Hepatocyte (in vitro differentiated cells): ENCODE measurements around the gene ICAM4. TPM values are rescaled to one million over a fixed set of nuclear protein-coding genes. Genes with fewer than 3 reads are reported as not detected.
A peak's percentile ranks its signal among the peaks of the same experiment; 100 is the strongest.

Source experiments
- DNase-seq: peaks from one replicate; pipeline ENCODE4 v3.0.0-alpha.2; 2016; ENCODE audit warnings: low spot score
- H2AFZ ChIP-seq: fragments of 200-600 bp; sonication (generic); 2 replicates; pipeline ENCODE4 v1.6.0; 2016; ENCODE audit warnings: antibody characterized with exemption, mild to moderate bottlenecking
- H3K27ac ChIP-seq: fragments of 200-600 bp; sonication (generic); 2 replicates; pipeline ENCODE4 v1.5.1; 2016; ENCODE audit warnings: mild to moderate bottlenecking
- H3K27me3 ChIP-seq: fragments of 200-600 bp; sonication (generic); 2 replicates; pipeline ENCODE4 v1.6.1; 2016
- H3K36me3 ChIP-seq: fragments of 200-600 bp; sonication (generic); replicated peaks from 2 replicates; pipeline ENCODE4 v1.5.1; 2016; ENCODE audit warnings: low read depth; ENCODE audit not compliant: insufficient read depth
- H3K4me1 ChIP-seq: fragments of 200-600 bp; sonication (generic); 2 replicates; pipeline ENCODE4 v1.5.1; 2016; ENCODE audit warnings: mild to moderate bottlenecking, moderate library complexity; ENCODE audit not compliant: insufficient read depth
- H3K4me2 ChIP-seq: fragments of 200-600 bp; sonication (generic); 2 replicates; pipeline ENCODE4 v1.6.0; 2016
- H3K4me3 ChIP-seq: fragments of 200-600 bp; sonication (generic); 2 replicates; pipeline ENCODE4 v1.5.1; 2016; ENCODE audit warnings: mild to moderate bottlenecking
- H3K79me2 ChIP-seq: fragments of 200-600 bp; sonication (generic); 2 replicates; pipeline ENCODE4 v1.6.0; 2017; ENCODE audit warnings: mild to moderate bottlenecking
- H3K9me2 ChIP-seq: fragments of 200-600 bp; sonication (generic); replicated peaks from 2 replicates; pipeline ENCODE4 v1.6.0; 2017; ENCODE audit warnings: mild to moderate bottlenecking; ENCODE audit not compliant: insufficient read depth
- H3K9me3 ChIP-seq: fragments of 200-600 bp; sonication (generic); 2 replicates; pipeline ENCODE4 v1.5.1; 2016; ENCODE audit warnings: low read depth, mild to moderate bottlenecking
- H4K20me1 ChIP-seq: fragments of 200-600 bp; sonication (generic); 2 replicates; pipeline ENCODE4 v1.6.0; 2016; ENCODE audit warnings: mild to moderate bottlenecking; ENCODE audit not compliant: insufficient read depth, poor library complexity, severe bottlenecking
- EZH2 ChIP-seq: fragments of 200-600 bp; sonication (generic); IDR thresholded peaks from 2 replicates; pipeline ENCODE4 v1.6.1; 2016; ENCODE audit warnings: antibody characterized with exemption, mild to moderate bottlenecking, borderline replicate concordance
- EZH2phosphoT487 ChIP-seq: fragments of 200-600 bp; sonication (generic); IDR thresholded peaks from one replicate; pipeline ENCODE4 v1.6.1; 2018; ENCODE audit warnings: antibody characterized with exemption, mild to moderate bottlenecking, low read depth, moderate library complexity; ENCODE audit not compliant: unreplicated experiment, severe bottlenecking
- WGBS: methylation state at CpG from one replicate; pipeline ENCODE4 v1.1.6; 2016; ENCODE audit warnings: low lambda C conversion rate; ENCODE audit errors: missing lambda C conversion rate; 5-methylcytosine and 5-hydroxymethylcytosine counted together
- polyA plus RNA-seq: library from polyadenylated mRNA; unstranded; fragments of >200 nt; fragmentation: Nextera tagmentation; extraction: Ambion mirVana; gene quantifications from 2 replicates; pipeline ENCODE4 v1.2.1, GENCODE V29; 2016
- total RNA-seq: library from RNA; depleted of rRNA; stranded (reverse); fragments of >200 nt; gene quantifications from 2 replicates; pipeline ENCODE4 v1.2.3, GENCODE V29; 2014
- TF ChIP-seq, protein P1 (sequence below): fragments of 200-600 bp; sonication (generic); IDR thresholded peaks from 2 replicates; pipeline ENCODE4 v1.5.1; 2016; ENCODE audit warnings: antibody characterized with exemption, mild to moderate bottlenecking; ENCODE audit not compliant: poor library complexity

The ICAM4 gene
- total and polyA plus RNA-seq, 2 experiments from 2014 or later, result 1.6 to 4.5 TPM

DNA sequence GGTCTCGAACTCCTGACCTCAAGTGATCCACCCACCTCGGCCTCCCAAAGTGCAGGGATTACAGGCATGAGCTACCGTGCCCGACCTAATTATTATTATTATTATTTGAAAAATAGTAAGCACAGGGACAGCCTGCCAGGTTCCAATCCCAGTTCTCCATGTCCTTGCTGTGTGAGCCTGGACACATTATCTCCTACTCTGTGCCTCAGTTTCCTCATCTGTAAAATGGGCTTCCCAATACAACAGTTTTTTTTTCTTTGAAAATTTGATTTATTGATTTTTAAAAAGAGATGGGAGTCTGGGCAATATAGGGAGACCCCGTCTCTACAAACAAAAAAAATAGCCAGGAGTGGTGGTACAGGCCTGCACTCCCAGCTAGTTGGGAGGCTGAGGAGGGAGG, 19.6 kb downstream of the ICAM4 start:
- TF ChIP-seq EZH2 (no peak), EZH2phosphoT487 (no peak)
- TF ChIP-seq, protein P1, sequence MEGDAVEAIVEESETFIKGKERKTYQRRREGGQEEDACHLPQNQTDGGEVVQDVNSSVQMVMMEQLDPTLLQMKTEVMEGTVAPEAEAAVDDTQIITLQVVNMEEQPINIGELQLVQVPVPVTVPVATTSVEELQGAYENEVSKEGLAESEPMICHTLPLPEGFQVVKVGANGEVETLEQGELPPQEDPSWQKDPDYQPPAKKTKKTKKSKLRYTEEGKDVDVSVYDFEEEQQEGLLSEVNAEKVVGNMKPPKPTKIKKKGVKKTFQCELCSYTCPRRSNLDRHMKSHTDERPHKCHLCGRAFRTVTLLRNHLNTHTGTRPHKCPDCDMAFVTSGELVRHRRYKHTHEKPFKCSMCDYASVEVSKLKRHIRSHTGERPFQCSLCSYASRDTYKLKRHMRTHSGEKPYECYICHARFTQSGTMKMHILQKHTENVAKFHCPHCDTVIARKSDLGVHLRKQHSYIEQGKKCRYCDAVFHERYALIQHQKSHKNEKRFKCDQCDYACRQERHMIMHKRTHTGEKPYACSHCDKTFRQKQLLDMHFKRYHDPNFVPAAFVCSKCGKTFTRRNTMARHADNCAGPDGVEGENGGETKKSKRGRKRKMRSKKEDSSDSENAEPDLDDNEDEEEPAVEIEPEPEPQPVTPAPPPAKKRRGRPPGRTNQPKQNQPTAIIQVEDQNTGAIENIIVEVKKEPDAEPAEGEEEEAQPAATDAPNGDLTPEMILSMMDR, result no peak
- H3K4me2 ChIP-seq, result no peak overlapping the region
- H3K9me3 ChIP-seq, result no peaks in the 10 kb centered on the region
- no peaks in the 10 kb centered on the region for H3K27me3 ChIP-seq
- DNase-seq, result no peak
- H3K4me1 ChIP-seq, result no peaks in the 10 kb centered on the region
- H4K20me1 ChIP-seq, result no peaks in the 10 kb centered on the region
- H3K27ac ChIP-seq, result no peak overlapping the region
- no peaks in the 10 kb centered on the region for H3K9me2 ChIP-seq
- H2AFZ ChIP-seq, result no peak overlapping the region
- H3K79me2 ChIP-seq, result no peaks in the 10 kb centered on the region
- 92% methylated on average over 5 of the region's 5 CpGs for WGBS
- H3K4me3 ChIP-seq, result no peak overlapping the region
- H3K36me3 ChIP-seq, result no peaks in the 10 kb centered on the region

DNA sequence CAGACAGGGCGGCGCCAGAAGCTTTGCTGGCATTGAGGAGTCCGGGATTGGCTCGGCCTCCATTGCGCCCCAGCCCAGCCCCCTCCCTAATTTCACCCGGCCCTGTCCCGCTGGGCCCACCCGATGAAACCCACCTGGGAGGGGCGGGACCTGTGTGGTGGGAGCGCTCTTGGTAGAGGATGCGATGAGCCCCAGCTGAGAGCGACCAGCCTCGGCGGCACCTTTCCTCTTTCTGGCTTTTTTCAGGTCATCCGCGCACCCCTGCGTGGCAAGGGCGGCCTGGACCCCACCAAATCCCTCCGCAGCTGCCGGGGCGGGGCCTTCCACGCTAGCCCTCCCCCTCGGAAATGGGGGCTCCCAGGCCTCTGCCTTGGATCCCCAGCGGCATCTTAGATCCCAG, 22.7 kb downstream of the ICAM4 start, which contains the start of gene ZGLP1:
Gene ZGLP1, minus strand, starts transcription at position 393 of the 400 bp plus-strand sequence.
- Histone ChIP-seq H3K79me2 (peaks cover 2% of the 10 kb centered on the region), H3K9me2 (no peaks in the 10 kb centered on the region), H3K27me3 (no peaks in the 10 kb centered on the region), H2AFZ (no peak within 1 kb of the TSS), H3K4me3 (no peak within 1 kb of the TSS), H3K36me3 (no peaks in the 10 kb centered on the region), H3K27ac (no peak within 1 kb of the TSS), H3K4me1 (no peaks in the 10 kb centered on the region), H3K4me2 (no peak within 1 kb of the TSS), H4K20me1 (no peaks in the 10 kb centered on the region), H3K9me3 (no peaks in the 10 kb centered on the region)
- WGBS, result 96% methylated on average over 22 of the region's 24 CpGs
- no peak for DNase-seq
- TF ChIP-seq EZH2phosphoT487, result no peak
- no peak for TF ChIP-seq EZH2
- TF ChIP-seq, protein P1, result no peak

DNA sequence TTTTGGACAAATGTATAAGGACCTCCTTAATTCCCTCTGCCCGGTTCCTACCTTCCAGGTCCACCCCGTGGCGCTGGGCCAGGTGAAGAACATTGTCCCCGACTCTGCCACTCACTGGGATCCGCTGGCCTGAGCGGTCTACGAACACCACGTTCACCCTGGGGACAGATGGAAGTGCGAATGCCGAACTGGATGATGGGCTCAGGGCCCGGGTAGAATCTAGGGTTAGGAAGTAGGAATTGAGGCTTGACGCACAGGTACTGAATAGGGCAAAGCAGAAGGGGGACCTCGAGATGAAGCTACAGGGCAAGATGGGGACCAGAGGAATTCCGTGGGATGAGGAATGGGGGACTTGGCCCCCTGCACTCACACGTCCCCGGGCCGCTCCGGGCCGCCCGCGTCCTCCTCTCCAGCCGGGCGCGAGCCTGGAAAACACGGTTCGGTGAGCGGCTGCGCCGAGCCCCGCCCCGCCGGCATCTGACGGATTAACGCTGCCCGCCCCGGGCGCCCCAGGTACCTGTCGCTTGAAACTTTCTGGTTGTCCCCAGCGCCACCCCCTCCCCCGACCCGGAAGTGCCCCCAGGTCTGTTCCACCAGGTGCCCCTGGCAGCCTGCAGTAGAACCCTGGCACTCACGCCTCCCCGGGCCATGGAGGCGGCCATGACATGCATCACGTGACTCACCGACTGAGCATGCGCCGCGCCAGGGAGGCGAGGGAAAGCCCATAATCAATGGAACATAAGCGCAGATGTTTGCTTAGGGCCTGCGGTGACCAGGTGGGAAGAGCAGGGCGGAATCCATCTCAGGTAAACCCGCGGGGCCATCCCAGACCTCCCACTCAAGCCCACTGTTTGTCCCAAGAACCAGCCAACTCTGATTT, 28.8 kb downstream of the ICAM4 start, which contains the start of gene FDX2:
Gene FDX2, minus strand, starts transcription at position 681 of the 880 bp plus-strand sequence. Its CDS starts 19 bp downstream, at position 662.
- no peaks in the 10 kb centered on the region for H4K20me1 ChIP-seq
- TF ChIP-seq EZH2 (no peak), EZH2phosphoT487 (no peak)
- TF ChIP-seq, protein P1, result no peak
- H3K4me3 ChIP-seq, result peak within 1 kb of the TSS; percentile 63
- H3K27me3 ChIP-seq, result no peaks in the 10 kb centered on the region
- H3K4me1 ChIP-seq, result peaks cover 12% of the 10 kb centered on the region
- H2AFZ ChIP-seq, result peak within 1 kb of the TSS; percentile 86
- peak within 1 kb of the TSS; percentile 77 for H3K27ac ChIP-seq
- no peaks in the 10 kb centered on the region for H3K36me3 ChIP-seq
- no peaks in the 10 kb centered on the region for H3K9me3 ChIP-seq
- no peaks in the 10 kb centered on the region for H3K9me2 ChIP-seq
- peak within 1 kb of the TSS; percentile 97 for H3K4me2 ChIP-seq
- WGBS, result under 1% methylated on average over 51 of the region's 55 CpGs
- H3K79me2 ChIP-seq, result peaks cover 7% of the 10 kb centered on the region
- peak; percentile 91 for DNase-seq
